8988T (cell line): ENCODE data around the gene TOP3A.
"Not testable (repeated sequence)": the region's sequence is repeated elsewhere in the genome, so short reads cannot be mapped to it uniquely, and the experiment has no call there.

Source experiments
- DNase-seq: peaks from one replicate; pipeline ENCODE4 v3.0.0; 2011

Gene TOP3A, protein sequence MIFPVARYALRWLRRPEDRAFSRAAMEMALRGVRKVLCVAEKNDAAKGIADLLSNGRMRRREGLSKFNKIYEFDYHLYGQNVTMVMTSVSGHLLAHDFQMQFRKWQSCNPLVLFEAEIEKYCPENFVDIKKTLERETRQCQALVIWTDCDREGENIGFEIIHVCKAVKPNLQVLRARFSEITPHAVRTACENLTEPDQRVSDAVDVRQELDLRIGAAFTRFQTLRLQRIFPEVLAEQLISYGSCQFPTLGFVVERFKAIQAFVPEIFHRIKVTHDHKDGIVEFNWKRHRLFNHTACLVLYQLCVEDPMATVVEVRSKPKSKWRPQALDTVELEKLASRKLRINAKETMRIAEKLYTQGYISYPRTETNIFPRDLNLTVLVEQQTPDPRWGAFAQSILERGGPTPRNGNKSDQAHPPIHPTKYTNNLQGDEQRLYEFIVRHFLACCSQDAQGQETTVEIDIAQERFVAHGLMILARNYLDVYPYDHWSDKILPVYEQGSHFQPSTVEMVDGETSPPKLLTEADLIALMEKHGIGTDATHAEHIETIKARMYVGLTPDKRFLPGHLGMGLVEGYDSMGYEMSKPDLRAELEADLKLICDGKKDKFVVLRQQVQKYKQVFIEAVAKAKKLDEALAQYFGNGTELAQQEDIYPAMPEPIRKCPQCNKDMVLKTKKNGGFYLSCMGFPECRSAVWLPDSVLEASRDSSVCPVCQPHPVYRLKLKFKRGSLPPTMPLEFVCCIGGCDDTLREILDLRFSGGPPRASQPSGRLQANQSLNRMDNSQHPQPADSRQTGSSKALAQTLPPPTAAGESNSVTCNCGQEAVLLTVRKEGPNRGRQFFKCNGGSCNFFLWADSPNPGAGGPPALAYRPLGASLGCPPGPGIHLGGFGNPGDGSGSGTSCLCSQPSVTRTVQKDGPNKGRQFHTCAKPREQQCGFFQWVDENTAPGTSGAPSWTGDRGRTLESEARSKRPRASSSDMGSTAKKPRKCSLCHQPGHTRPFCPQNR

DNA sequence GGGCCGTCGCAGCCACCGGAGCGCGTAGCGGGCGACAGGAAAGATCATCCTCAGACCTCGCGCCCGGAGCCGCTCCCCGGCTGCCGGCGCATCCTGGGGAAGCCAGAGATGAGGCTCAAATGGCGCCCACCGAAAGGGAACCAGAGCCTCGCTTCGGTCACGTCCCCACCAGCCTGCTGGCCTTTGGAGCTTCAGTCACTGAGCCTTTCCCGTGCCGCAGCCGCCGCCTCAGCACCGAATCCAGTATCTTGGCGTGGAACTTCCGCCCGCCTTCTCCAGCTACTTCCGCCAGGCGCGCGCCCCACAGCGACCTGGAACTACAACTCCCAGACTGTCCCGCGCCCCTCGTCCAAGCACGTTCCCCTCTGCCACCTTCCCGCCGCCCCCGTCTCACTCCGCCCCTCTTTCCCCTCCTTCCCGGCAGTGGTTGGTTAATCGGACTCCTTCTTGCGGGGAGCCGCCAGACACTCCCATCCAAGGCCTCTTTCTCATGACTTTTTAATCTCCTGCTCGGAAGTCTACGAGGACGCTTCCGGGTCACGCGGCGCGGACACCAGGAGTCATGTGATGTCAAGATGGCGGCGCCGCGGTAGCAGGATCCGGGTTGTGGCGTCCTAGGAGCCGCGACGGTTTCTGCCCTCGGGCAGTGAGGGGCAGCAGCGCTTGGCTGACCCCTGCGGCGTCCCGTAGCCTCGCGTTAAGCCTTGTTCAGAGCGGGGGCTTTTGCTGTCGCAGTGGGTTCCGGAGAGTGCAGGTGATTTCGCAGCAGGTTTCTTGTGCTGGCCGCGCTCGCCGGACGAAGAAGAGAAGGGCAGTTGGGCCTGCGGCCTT, at the start of gene TOP3A, which contains the start of gene SMCR8:
Gene TOP3A (minus strand): TSS at position 264 of the 831 bp plus-strand sequence. CDS start 216 bp downstream, at position 48.
Gene SMCR8 (plus strand): TSS at position 563 of the 831 bp plus-strand sequence. CDS start 497 bp downstream, outside the sequence.
- DNase-seq = peak; percentile 62

DNA sequence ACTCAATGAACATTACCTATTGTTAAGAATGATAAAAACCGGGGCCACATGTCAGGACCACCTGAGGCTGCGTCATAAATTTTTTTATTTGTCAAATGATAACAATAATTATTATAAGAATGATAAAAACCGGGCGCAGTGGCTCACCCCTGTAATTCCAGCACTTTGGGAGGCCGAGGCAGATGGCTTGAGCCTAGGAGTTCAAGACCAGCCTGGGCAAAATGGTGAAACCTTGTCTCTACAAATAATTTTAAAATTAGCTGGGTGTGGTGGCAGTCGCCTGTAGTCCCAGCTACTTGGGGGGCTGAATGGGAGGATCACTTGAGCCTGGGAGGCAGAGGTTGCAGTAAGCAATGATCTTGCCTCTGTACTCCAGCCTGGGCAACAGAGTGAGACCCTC, 49.4 kb upstream of the TOP3A start:
- DNase-seq = no peak

DNA sequence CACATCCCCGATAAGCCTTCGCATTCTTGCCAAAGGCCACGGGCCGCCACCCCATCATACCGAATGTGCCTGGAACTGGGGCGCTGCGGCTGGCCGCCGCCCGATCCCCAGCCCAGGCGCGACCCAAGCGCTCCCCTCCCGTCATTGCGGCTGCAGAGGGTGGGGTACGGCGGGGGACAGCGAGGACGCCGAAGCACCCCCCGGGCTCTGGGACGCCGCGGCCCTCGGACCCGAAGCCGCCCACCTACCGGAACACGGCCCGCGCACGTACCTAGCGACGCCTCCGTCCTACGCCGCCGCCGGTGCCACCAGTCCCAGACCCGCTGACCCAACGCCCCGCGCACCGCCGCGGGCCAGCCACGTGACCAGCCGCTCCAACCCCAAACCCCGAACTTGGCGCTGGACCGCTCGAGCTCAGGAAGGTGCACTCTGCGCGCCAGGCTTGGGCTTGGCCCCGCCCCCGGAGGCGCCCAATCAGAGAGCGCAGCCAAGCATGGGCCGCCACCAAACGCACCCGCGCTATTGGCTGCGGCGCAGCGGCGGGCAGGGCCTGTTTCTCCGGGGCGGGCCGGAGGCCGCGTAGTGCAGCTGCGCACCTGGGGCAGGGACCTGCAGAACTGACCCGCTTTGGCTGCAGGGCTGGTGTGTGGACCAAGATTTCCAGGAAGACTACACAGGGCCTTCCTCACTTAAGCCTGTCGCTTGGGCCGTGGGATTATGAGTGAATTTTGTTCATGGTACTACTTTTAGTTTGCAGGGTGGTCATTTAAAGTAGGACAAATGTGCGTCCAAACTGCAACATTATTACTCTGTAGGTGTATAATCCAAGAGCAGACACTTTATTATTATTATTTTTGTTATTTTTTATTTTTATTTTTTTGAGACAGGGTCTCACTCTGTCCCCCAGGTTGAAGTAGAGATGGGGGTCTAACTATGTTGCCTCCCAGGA, 48.6 kb upstream of the TOP3A start, which contains the start of gene SHMT1:
Gene SHMT1 (minus strand): TSS at position 450 of the 949 bp plus-strand sequence. CDS start 7,569 bp downstream, outside the sequence.
- peak; percentile 84 for DNase-seq

DNA sequence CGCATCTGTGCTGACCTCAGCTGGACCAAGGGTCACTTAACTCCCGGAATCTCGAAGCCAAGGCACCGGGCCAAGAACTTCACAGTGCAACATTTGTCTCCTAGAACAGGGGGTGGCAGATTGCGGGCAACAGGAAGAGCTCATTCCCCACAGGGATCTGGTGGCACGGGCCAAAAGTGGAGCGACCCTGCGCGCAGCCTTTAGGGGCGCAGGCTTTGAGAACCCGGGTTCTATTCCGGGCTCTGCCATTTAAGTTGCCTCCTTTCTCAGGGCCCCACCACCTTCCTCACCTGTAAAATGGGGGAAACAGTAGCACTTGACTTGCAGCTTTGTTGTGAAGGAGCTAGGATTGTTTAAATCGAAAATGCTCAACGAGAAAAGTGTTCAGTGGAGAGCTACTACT, 47.9 kb upstream of the TOP3A start:
- peak; percentile 31 for DNase-seq

DNA sequence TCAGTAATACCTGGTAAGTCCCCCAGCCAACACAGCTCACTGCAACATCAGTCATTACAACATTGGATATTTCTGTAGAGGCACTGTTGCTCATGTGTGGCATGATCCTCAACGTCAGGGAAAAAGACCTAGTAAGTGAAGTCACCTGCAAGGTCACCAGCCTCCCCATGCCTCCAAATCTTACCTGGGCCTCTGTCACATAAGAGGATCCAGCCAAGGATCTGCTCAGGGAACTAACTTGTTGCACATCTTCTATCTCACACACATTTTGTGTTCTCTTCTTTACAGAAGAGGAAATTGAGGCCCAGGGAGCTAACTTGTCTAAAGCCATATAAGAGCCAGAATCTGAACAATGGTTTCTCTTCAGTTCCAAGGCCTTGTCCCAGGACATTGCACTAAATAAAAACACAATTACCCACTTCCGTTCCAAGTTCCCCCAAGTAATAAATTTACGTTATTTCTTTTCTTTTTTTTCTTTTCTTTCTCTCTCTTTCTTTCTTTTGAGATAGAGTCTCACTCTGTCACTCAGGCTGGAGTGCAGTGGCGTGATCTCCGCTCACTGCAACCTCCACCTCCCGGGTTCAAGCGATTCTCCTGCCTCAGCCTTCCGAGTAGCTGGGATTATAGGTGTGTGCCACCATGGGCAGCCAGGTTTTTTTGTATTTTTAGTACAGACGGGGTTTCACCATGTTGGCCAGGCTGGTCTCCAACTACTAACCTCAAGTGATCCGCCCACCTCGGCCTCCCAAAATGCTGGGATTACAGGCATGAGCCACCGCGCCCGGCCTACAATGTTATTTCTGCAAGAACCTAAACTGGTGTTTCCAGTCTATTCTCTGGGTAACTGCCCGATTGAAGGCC, 47.3 kb upstream of the TOP3A start:
- no peak for DNase-seq

DNA sequence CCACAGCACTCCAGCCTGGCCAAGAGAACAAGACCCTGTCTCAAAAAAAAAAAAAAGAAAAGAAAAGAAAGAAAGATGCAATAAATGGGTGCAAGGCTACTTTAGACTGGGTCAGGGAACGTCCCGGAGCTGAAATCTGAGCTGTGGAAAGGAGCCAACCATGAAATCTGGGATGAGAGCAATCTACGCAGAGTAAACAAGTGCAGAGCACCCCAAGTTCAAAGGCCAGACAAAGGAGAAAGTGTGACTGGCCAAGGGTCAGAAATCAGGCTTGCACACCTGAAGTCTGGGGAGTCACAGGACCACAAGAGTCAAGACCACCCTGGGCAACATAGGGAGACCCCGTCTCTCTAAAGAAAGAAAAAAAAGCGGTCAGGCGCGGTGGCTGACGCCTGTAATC, 45.7 kb upstream of the TOP3A start:
- no peak for DNase-seq

DNA sequence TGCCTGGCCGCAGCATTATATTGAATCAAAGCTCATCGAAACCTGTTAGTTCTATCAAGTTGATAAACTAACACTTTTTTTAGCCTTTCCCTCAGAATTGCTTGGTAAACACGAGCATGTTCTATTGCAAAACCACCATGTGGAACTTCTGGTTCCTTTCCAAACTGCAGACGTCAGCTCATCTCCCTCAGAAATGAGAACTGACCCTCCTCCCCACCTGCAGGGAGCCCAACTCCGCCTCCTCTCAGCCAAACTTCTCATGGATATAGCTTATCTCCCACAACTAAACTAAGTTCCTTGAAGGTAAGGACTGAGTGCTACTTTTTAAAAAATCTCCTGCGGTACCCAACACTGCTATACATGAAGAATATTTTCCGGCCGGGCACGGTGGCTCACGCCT, 41.8 kb upstream of the TOP3A start:
- no peak for DNase-seq

DNA sequence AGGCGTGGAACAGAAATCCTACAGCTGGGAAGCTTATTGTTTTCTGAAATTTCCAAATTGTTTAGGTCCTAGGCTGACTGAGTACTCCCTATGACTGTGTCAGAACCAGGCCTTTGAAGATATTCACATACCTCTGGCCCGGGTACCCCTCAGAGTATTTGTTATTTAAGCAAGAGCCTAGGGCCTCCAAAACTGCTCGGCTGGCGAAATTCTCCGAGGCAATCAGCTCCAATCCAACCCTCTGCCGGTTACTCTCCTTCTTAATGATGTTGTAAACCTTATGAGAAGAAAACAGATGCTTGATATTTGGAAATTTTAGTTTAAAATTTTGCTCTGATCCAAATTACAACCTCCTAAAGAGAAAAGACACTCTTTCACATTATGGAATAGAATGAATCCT, 38.7 kb upstream of the TOP3A start:
- no peak for DNase-seq

DNA sequence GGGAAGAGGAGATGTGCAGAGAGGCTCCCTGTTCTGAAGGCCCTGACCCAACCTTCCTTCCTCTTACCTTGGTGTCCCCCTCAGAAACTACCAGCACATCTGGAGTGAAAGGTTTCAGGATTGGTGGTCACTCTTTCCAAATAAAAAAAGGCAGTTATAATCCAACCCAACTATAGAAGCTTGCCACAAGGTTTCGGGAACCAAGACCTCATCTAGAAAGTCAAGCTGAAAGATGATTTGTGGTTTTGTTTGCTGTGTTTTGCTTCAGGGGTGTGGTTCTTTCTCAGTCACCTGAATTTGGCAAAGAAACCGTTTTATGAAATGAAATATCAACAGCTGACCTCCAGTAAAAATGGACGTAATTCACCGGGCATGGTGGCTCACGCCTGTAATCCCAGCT, 29.2 kb upstream of the TOP3A start:
- DNase-seq = no peak

DNA sequence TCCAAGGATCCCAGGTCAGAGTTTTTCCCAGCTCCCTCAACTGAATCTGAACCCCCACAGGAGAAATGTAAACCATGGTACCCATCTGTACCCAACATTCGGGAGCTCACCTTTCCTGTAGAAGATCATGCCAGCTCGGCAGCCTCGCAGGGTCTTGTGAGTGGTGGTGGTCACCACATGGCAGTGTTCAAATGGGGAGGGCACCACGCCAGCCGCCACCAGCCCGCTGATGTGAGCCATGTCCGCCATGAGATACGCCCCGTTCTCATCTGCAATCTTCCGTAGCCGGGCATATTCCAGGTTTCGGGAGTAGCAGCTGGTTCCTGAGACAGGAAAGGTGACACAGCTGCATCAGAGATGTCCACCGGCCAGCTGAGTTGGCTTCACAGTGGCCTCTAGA, 25.1 kb upstream of the TOP3A start:
- DNase-seq = no peak

DNA sequence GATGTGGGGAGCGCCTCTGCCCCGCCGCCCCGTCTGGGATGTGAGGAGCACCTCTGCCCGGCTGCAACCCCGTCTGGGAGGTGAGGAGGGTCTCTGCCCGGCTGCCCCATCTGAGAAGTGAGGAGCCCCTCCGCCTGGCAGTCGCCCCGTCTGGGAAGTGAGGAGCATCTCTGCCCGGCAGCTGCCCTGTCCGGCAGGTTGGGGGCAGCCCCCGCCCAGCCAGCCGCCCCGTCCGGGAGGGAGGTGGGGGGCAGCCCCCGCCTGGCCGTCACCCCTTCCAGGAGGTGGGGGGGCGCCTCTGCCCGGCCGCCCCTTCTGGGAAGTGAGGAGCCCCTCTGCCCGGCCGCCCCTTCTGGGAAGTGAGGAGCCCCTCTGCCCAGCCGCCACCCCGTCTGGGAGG, 23.4 kb upstream of the TOP3A start:
- not testable (repeated sequence) for DNase-seq

DNA sequence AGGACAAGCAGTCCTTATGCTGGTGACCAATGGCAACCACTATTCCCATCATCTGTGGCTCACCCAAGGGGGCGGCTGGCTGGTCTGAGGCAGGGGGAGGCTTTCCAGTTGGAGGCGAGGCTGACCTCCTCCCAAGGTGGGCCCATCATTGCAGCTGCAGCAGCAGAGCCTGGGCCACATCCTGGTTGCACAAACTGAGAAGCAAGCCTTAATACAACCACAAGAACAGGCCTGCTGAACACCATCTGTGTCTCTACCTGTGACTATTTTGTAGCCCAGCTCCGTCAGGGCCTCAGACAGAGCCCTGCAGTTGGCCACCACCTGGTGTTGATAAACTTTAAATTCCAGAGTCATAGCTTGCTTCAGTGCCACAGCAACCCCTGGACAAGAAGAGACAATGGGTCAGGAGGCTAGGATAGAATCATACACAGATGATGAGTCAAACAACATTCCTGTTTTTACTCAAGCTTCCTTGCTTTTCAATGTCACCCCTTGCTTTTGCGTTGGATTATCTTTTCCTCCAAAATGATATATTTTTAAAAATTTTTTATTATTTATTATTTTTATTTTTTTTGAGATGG, 18.2 kb upstream of the TOP3A start:
- DNase-seq = no peak

DNA sequence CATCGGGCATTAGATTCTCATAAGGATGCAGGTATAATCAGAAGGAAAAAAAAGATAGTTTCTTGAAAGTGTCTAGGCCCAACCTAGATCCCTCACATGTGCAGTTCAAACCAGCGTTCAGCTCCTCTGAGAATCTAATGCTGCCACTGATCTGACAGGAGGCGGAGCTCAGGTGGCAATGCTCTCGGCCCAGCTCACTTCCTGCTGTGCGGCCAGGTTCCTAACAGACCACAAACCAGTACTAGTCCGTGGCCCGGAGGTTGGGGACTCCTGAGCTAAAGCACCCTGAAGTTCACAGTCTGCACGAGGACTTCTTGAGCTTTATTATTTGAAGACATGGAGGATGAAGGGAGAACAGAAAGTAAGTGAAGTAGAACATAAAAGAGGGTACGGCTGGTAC, 17.1 kb upstream of the TOP3A start:
- DNase-seq = no peak

DNA sequence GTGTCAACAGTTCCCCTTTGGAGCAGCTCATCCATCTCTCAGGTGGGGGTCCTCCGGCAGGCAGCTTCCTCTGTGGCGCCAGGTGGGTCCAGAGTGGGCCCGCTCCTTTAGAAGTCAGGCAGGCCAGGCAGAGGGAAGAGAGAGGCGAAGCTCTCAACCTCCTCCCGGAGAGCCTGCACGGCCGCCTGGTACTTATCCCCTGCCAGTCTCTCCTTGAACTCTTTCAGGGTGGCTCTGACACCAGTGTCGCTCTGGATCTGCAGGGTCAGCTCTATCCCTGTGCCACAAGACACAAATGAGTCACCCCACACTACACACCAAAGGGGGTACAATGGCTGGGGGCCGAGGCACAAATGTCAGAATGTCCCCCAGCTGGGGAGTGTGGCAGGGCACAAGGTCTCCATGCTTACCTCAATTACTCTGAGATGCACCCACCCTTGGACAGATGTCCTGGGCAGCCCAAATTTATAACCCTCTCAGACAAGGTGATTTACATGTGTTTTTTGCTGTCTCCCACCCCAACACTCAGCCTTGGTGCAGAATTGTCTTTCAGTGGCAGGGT, 13.9 kb upstream of the TOP3A start:
- no peak for DNase-seq

DNA sequence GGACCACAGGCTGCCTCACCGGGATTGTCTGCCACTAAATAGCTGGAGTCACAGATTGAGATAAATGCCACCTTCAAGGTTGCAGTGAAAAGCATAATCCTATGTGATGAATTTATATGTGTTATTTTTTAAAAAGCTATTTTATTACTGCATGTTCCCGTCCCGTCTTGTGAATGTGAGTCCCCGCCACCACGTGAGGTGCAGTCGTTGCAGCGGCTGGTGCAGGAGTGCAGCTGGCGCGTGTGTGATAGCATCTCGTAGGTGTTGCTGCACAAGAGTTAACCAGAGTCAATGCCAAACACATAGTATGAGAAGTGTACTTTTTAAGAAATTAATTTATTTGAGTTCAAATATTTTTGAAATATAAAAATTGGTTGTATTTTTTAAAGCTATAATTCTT, 12.8 kb upstream of the TOP3A start:
- DNase-seq = no peak

DNA sequence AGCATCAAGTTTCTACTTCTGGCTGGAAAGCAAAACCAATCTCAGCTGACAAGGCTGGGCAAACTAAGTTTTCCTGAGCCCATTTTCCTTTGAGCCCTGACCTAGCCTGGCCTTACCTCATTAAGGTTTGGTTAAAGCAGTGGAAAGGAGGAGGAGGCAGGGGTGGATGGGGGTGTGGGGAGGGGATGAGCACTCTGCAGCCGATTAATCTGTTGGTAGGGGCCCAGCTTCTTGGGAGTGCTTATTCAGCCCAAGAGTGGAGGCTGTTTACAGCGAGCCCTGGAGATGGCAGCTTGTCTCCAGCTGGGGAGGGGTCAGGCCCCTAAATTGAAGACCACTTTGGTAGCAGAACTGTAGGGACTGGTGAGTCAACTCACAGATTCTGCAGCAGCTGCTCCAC, 12.3 kb upstream of the TOP3A start:
- no peak for DNase-seq

DNA sequence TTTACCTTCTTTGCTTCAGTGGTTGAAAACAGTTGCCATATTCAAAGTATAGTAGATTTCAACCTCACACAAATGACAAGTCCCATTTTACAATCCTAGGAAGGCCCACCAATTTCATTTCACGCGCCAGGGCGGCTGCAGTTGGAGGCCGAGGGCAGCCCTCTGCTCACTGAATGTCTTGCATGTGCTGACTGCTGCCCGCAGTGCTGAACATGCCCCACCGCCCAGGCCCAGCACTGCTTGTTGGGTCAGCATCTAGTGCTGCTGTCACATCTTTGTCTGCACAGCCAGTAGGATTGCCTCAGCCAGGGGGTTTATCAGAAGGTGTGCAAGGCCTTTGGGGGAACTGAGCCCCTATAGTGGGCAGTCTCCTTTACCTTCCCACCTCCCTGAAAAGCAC, 11.8 kb upstream of the TOP3A start:
- DNase-seq = no peak

DNA sequence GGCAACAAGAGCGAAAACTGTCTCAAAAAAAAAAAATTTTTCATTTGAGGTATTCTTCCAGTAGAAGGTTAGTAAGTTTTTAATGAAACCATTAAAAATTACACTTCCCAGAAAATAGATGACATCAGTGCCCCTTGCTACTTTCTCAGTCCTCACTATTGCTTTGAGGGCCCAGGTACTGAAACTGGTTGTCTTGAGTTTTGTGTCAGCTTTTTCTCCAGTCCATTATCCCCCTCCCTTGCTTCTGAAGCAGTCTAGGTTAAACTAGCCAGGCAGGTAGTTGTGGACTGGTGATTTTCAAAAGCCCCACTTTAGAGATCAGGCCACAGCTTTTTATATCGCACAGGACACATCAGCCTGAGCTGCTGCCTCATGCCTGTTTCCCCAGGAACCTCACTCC, 11.2 kb upstream of the TOP3A start:
- DNase-seq = no peak
